GM12801 (cell line): ENCODE measurements around the gene DDAH1.

Experiments used
- CTCF ChIP-seq: IDR thresholded peaks from one replicate; pipeline ENCODE4 v1.5.1; 2011; ENCODE audit warnings: control low read depth; ENCODE audit not compliant: insufficient read length; ENCODE audit errors: extremely low read depth

Gene DDAH1

GRCh38 chr1:85438353-85438752, 26.6 kb downstream of the DDAH1 start:
- no peak for TF ChIP-seq CTCF

GRCh38 chr1:85437139-85437538, 27.8 kb downstream of the DDAH1 start:
- no peak for TF ChIP-seq CTCF

- TF ChIP-seq CTCF: no peak
These were observed 31.9 kb downstream of the DDAH1 start for GRCh38 chr1:85433096-85433495.

- TF ChIP-seq CTCF: no peak
These were observed 36.4 kb downstream of the DDAH1 start for GRCh38 chr1:85428471-85429089.

GRCh38 chr1:85427849-85428248, 37.1 kb downstream of the DDAH1 start:
- no peak for TF ChIP-seq CTCF

- no peak for TF ChIP-seq CTCF
These were observed 37.6 kb downstream of the DDAH1 start for GRCh38 chr1:85427331-85427730.

GRCh38 chr1:85421179-85421578, 43.8 kb downstream of the DDAH1 start:
- no peak for TF ChIP-seq CTCF
